ENCODE measurements around the gene PPP2R3A. TPM values are rescaled to one million over a fixed set of nuclear protein-coding genes. Genes with fewer than 3 reads are reported as not detected.
"Not testable (repeated sequence)": the region's sequence is repeated elsewhere in the genome, so short reads cannot be mapped to it uniquely, and the experiment has no call there.

PPP2R3A gene
- polyA plus RNA-seq, 1 experiment, result 26.6 TPM

GRCh38 chr3:135927155-135927554 lies 38.4 kb upstream of the PPP2R3A start:
- CTCF ChIA-PET, result interaction anchor here (1.6 to 1.9 kb wide), 2 partner anchors 9 to 116 kb away, joined by 14 to 15 read pairs; no protein-coding TSS in a partner anchor
- H3K9me3 ChIP-seq (ENCODE audit: control insufficient read depth, insufficient read depth, low read length), result no peaks in the 10 kb centered on the region
- POLR2A ChIA-PET, result no interaction called here

GRCh38 chr3:135929670-135930069 lies 35.9 kb upstream of the PPP2R3A start:
- no peaks in the 10 kb centered on the region for H3K27me3 ChIP-seq (ENCODE audit: control insufficient read depth, insufficient read depth, low read length)
- TF ChIP-seq CTCF (IDR thresholded peaks at IDR 0.05; ENCODE audit: low read depth, low read length), result no peak
- no peak overlapping the region for H3K27ac ChIP-seq (ENCODE audit: low read depth, low read length)
- POLR2A ChIA-PET, result no interaction called here
- CTCF ChIA-PET, result no interaction called here
- H3K9me3 ChIP-seq (ENCODE audit: control insufficient read depth, insufficient read depth, low read length), result no peaks in the 10 kb centered on the region
- no peak overlapping the region for H3K4me3 ChIP-seq (ENCODE audit: low read depth, low read length)
- DNase-seq (ENCODE audit: low read depth, low spot score), result no peak

More at GRCh38 chr3:135927155-135927554, 38.4 kb upstream of the PPP2R3A start:
- TF ChIP-seq CTCF (IDR thresholded peaks at IDR 0.05; ENCODE audit: low read depth, low read length), result no peak
- no peak overlapping the region for H3K4me3 ChIP-seq (ENCODE audit: low read depth, low read length)
- H3K27ac ChIP-seq (ENCODE audit: low read depth, low read length), result no peak overlapping the region
- DNase-seq (ENCODE audit: low read depth, low spot score), result no peak
- H3K27me3 ChIP-seq (ENCODE audit: control insufficient read depth, insufficient read depth, low read length), result no peaks in the 10 kb centered on the region

GRCh38 chr3:135930255-135930654 lies 35.3 kb upstream of the PPP2R3A start:
- no peak for TF ChIP-seq CTCF (IDR thresholded peaks at IDR 0.05; ENCODE audit: low read depth, low read length)
- Histone ChIP-seq H3K27ac (ENCODE audit: low read depth, low read length) (no peak overlapping the region), H3K9me3 (ENCODE audit: control insufficient read depth, insufficient read depth, low read length) (no peaks in the 10 kb centered on the region), H3K4me3 (ENCODE audit: low read depth, low read length) (no peak overlapping the region), H3K27me3 (ENCODE audit: control insufficient read depth, insufficient read depth, low read length) (no peaks in the 10 kb centered on the region)
- CTCF ChIA-PET, result no interaction called here
- POLR2A ChIA-PET, result no interaction called here
- DNase-seq (ENCODE audit: low read depth, low spot score), result no peak

- H3K9me3 ChIP-seq (ENCODE audit: control insufficient read depth, insufficient read depth, low read length); POLR2A ChIA-PET; CTCF ChIA-PET; H3K27ac ChIP-seq (ENCODE audit: low read depth, low read length); H3K4me3 ChIP-seq (ENCODE audit: low read depth, low read length); H3K27me3 ChIP-seq (ENCODE audit: control insufficient read depth, insufficient read depth, low read length); DNase-seq (ENCODE audit: low read depth, low spot score): not testable (repeated sequence)
These were observed 30.4 kb upstream of the PPP2R3A start for GRCh38 chr3:135935171-135935570.

GRCh38 chr3:135937766-135938165 lies 27.8 kb upstream of the PPP2R3A start:
- H3K27me3 ChIP-seq (ENCODE audit: control insufficient read depth, insufficient read depth, low read length); H3K4me3 ChIP-seq (ENCODE audit: low read depth, low read length); H3K9me3 ChIP-seq (ENCODE audit: control insufficient read depth, insufficient read depth, low read length); DNase-seq (ENCODE audit: low read depth, low spot score); POLR2A ChIA-PET; CTCF ChIA-PET; H3K27ac ChIP-seq (ENCODE audit: low read depth, low read length): not testable (repeated sequence)

- H3K27me3 ChIP-seq (ENCODE audit: control insufficient read depth, insufficient read depth, low read length), result no peaks in the 10 kb centered on the region
- no peak overlapping the region for H3K4me3 ChIP-seq (ENCODE audit: low read depth, low read length)
- H3K27ac ChIP-seq (ENCODE audit: low read depth, low read length), result no peak overlapping the region
- ChIA-PET CTCF (no interaction called here), POLR2A (no interaction called here)
- peaks cover 4% of the 10 kb centered on the region; the same call in 1 of the 2 replicates for H3K9me3 ChIP-seq (ENCODE audit: control insufficient read depth, insufficient read depth, low read length)
- no peak for TF ChIP-seq CTCF (IDR thresholded peaks at IDR 0.05; ENCODE audit: low read depth, low read length)
- DNase-seq (ENCODE audit: low read depth, low spot score), result no peak
These were observed 20.7 kb upstream of the PPP2R3A start for GRCh38 chr3:135944831-135945230.
